Measurements from ENCODE around the gene TECTA.

Gene TECTA

GRCh38 chr11:121140369-121140768 is 39.3 kb downstream of the TECTA start:
- TF ChIP-seq, protein P1, sequence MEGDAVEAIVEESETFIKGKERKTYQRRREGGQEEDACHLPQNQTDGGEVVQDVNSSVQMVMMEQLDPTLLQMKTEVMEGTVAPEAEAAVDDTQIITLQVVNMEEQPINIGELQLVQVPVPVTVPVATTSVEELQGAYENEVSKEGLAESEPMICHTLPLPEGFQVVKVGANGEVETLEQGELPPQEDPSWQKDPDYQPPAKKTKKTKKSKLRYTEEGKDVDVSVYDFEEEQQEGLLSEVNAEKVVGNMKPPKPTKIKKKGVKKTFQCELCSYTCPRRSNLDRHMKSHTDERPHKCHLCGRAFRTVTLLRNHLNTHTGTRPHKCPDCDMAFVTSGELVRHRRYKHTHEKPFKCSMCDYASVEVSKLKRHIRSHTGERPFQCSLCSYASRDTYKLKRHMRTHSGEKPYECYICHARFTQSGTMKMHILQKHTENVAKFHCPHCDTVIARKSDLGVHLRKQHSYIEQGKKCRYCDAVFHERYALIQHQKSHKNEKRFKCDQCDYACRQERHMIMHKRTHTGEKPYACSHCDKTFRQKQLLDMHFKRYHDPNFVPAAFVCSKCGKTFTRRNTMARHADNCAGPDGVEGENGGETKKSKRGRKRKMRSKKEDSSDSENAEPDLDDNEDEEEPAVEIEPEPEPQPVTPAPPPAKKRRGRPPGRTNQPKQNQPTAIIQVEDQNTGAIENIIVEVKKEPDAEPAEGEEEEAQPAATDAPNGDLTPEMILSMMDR (IDR thresholded peaks at IDR 0.05; ENCODE audit: insufficient read depth, missing control alignments), result no peak
- no peak for FAIRE-seq

GRCh38 chr11:121141066-121141465 is 40.0 kb downstream of the TECTA start:
- FAIRE-seq (no peak), DNase-seq (ENCODE audit: insufficient read length, low spot score) (no peak)
- TF ChIP-seq, protein P1 (IDR thresholded peaks at IDR 0.05; ENCODE audit: insufficient read depth, missing control alignments), result no peak

More at GRCh38 chr11:121140369-121140768, 39.3 kb downstream of the TECTA start:
- DNase-seq (ENCODE audit: insufficient read length, low spot score), result no peak

DNA sequence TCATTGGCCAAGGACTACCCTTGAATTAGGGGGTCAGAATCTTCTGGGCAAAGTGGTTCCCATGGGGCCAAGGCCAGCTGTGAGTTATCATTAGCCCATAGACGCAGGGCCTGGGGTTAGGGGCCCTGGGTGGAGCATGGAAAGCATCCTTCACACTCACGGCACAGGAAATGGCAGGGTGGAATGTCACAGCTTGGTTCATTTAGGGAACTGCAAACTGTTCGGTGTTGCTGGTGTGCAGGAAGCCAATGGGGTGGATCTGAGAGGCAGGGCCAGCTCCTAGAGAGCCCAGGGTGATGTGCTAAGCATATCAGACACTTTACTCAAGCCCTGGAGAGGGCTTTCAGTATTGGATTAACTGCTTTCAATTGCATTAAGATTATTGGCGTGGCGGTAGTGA is 42.9 kb downstream of the TECTA start:
- DNase-seq (ENCODE audit: insufficient read length, low spot score) (no peak), FAIRE-seq (no peak)
- TF ChIP-seq, protein P1 (IDR thresholded peaks at IDR 0.05; ENCODE audit: insufficient read depth, missing control alignments), result no peak

DNA sequence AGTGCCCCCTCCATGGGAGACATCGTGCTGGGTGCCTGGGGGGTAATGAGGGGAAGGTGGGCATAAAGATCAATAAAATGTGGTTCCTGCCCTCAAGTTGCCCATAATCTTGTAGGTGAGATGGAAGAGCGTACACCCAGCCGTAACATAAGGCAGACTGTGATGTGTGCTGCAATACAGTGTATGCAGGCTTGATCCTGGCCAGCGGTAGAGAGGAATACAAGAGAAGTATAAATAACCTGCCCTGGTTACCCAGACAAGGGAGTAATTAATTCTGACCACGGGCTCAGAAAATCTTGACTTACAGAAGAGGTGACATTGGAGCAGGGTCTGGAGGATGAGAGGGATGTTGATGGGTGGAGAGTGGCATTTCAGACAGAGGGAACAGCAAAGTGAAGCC is 43.7 kb downstream of the TECTA start:
- no peak for FAIRE-seq
- no peak for DNase-seq (ENCODE audit: insufficient read length, low spot score)
- TF ChIP-seq, protein P1 (IDR thresholded peaks at IDR 0.05; ENCODE audit: insufficient read depth, missing control alignments), result no peak

DNA sequence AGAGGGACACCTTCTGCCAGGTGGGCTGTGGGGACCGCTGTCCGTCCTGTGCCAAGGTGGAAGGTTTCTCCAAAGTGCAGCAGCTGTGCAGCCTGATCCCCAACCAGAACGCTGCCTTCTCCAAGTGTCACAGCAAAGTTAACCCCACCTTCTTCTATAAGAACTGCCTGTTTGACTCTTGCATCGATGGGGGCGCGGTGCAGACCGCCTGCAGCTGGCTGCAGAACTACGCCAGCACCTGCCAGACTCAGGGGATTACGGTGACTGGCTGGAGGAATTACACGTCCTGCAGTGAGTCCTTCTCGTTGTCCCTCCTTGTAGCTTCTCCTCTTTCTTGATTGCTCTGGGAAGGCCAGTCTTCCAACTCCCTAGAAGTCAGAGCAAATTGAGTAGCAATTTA is 44.8 kb downstream of the TECTA start:
- DNase-seq (ENCODE audit: insufficient read length, low spot score), result no peak
- TF ChIP-seq, protein P1 (IDR thresholded peaks at IDR 0.05; ENCODE audit: insufficient read depth, missing control alignments), result no peak
- FAIRE-seq, result no peak

- DNase-seq (ENCODE audit: insufficient read length, low spot score), result no peak
- TF ChIP-seq, protein P1 (IDR thresholded peaks at IDR 0.05; ENCODE audit: insufficient read depth, missing control alignments), result no peak
- no peak for FAIRE-seq
Observed at GRCh38 chr11:121149116-121149515, 48.1 kb downstream of the TECTA start.

DNA sequence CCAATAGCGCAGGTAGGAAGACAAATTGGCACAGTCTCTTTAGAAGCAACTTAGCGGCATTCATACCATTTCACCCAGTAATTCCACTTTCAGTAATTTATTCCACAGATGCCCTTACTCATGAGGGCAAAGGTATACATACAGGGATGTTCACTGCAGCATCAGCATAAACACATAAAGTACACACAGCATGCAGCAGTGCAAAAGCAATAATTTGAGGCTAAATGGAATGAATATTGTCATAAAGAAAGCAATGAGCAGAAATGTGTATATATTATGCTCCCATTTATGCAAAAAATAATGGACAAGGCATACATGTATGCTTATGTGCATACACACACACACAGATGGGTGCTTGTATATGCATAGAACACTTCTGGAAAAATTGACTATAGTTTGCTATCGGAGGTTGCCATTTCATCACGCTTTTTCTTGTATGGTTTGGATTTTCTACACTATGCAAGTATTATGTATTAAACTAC is 50.2 kb downstream of the TECTA start:
- no peak for FAIRE-seq
- no peak for DNase-seq (ENCODE audit: insufficient read length, low spot score)
- TF ChIP-seq, protein P1 (IDR thresholded peaks at IDR 0.05; ENCODE audit: insufficient read depth, missing control alignments), result no peak
